H9 (cell line): ENCODE measurements around the gene BRSK2. TPM values are rescaled to one million over a fixed set of nuclear protein-coding genes. Genes with fewer than 3 reads are reported as not detected.

Experiments
- DNase-seq: peaks from one replicate; pipeline ENCODE4 v3.0.0-alpha.2; 2017
- H2AFZ ChIP-seq: one replicate; pipeline ENCODE4 v1.6.1; 2013; ENCODE audit warnings: mild to moderate bottlenecking, low read length, control low read depth, moderate library complexity
- H2AK5ac ChIP-seq: 2 replicates; pipeline ENCODE4 v1.6.1; 2013; ENCODE audit warnings: low read length, control low read depth, mixed read lengths; ENCODE audit not compliant: insufficient read length
- H2BK120ac ChIP-seq: one replicate; pipeline ENCODE4 v1.6.1; 2013; ENCODE audit warnings: low read depth, mild to moderate bottlenecking, low read length, control low read depth, inconsistent platforms; ENCODE audit not compliant: poor library complexity, severe bottlenecking
- H2BK12ac ChIP-seq: 2 replicates; pipeline ENCODE4 v1.6.1; 2013; ENCODE audit warnings: low read length, control low read depth, mixed read lengths, low read depth; ENCODE audit not compliant: insufficient read length
- H2BK15ac ChIP-seq: 2 replicates; pipeline ENCODE4 v1.6.1; 2013; ENCODE audit warnings: low read depth, low read length, control low read depth
- H2BK20ac ChIP-seq: one replicate; pipeline ENCODE4 v1.6.1; 2013; ENCODE audit warnings: low read depth, mild to moderate bottlenecking, low read length, control low read depth, inconsistent platforms; ENCODE audit not compliant: poor library complexity, severe bottlenecking
- H2BK5ac ChIP-seq: 2 replicates; pipeline ENCODE4 v1.6.1; 2013; ENCODE audit warnings: low read length, control low read depth, mixed read lengths; ENCODE audit not compliant: insufficient read length
- H3K14ac ChIP-seq: 2 replicates; pipeline ENCODE4 v1.6.1; 2013; ENCODE audit warnings: low read length, control low read depth; ENCODE audit not compliant: insufficient read depth
- H3K18ac ChIP-seq: 2 replicates; pipeline ENCODE4 v1.6.1; 2013; ENCODE audit warnings: low read depth, mild to moderate bottlenecking, mixed read lengths, low read length, control low read depth; ENCODE audit not compliant: insufficient read length
- H3K23ac ChIP-seq: 2 replicates; pipeline ENCODE4 v1.6.1; 2013; ENCODE audit warnings: low read length, control low read depth, mixed read lengths, low read depth; ENCODE audit not compliant: insufficient read length
- H3K23me2 ChIP-seq: 2 replicates; pipeline ENCODE4 v1.6.1; 2013; ENCODE audit warnings: low read depth, mild to moderate bottlenecking, mixed read lengths, low read length, control low read depth; ENCODE audit not compliant: insufficient read length, poor library complexity, severe bottlenecking
- H3K27ac ChIP-seq: 2 replicates; pipeline ENCODE4 v1.5.1; 2013; ENCODE audit warnings: low read length, control low read depth, mixed read lengths, low read depth; ENCODE audit not compliant: insufficient read length
- H3K27me3 ChIP-seq: 2 replicates; pipeline ENCODE4 v1.6.1; 2013; ENCODE audit warnings: low read length, control low read depth, inconsistent platforms; ENCODE audit not compliant: insufficient read depth
- H3K4ac ChIP-seq: 2 replicates; pipeline ENCODE4 v1.6.1; 2013; ENCODE audit warnings: low read depth, mild to moderate bottlenecking, control low read depth, inconsistent platforms, low read length, moderate library complexity
- H3K4me1 ChIP-seq: 2 replicates; pipeline ENCODE4 v1.6.1; 2013; ENCODE audit warnings: low read length, control low read depth, inconsistent platforms; ENCODE audit not compliant: insufficient read depth
- H3K4me2 ChIP-seq: 2 replicates; pipeline ENCODE4 v1.6.1; 2013; ENCODE audit warnings: low read length, control low read depth, mixed read lengths; ENCODE audit not compliant: insufficient read length, insufficient read depth
- H3K56ac ChIP-seq: 2 replicates; pipeline ENCODE4 v1.6.1; 2013; ENCODE audit warnings: low read depth, mild to moderate bottlenecking, mixed read lengths, low read length, control low read depth; ENCODE audit not compliant: insufficient read length
- H3K79me1 ChIP-seq: 2 replicates; pipeline ENCODE4 v1.6.1; 2013; ENCODE audit warnings: low read depth, mild to moderate bottlenecking, moderate library complexity, low read length, control low read depth, inconsistent platforms; ENCODE audit not compliant: insufficient read depth, poor library complexity, severe bottlenecking
- H3K79me2 ChIP-seq: 2 replicates; pipeline ENCODE4 v1.6.1; 2013; ENCODE audit warnings: low read length, control low read depth, inconsistent platforms; ENCODE audit not compliant: insufficient read depth
- H3K9ac ChIP-seq: 2 replicates; pipeline ENCODE4 v1.6.1; 2013; ENCODE audit warnings: low read length, control low read depth, mixed read lengths; ENCODE audit not compliant: insufficient read length; ENCODE audit errors: extremely low read depth
- H3K9me3 ChIP-seq: one replicate; pipeline ENCODE4 v1.6.1; 2013; ENCODE audit warnings: low read depth, low read length, inconsistent platforms; ENCODE audit not compliant: control insufficient read depth
- H3T11ph ChIP-seq: one replicate; pipeline ENCODE4 v1.6.1; 2013; ENCODE audit warnings: mild to moderate bottlenecking, low read length, control low read depth, inconsistent platforms
- H4K20me1 ChIP-seq: one replicate; pipeline ENCODE4 v1.6.1; 2013; ENCODE audit not compliant: control insufficient read depth, insufficient read length, insufficient read depth
- H4K5ac ChIP-seq: 2 replicates; pipeline ENCODE4 v1.6.1; 2013; ENCODE audit warnings: low read depth, mild to moderate bottlenecking, mixed read lengths, low read length, control low read depth; ENCODE audit not compliant: insufficient read length
- H4K8ac ChIP-seq: replicated peaks from 2 replicates; pipeline ENCODE4 v1.6.1; 2013; ENCODE audit warnings: low read length, control low read depth, mixed read lengths, low read depth; ENCODE audit not compliant: insufficient read length
- H4K91ac ChIP-seq: 2 replicates; pipeline ENCODE4 v1.6.1; 2013; ENCODE audit warnings: low read depth, mild to moderate bottlenecking, moderate library complexity, mixed read lengths, low read length, control low read depth; ENCODE audit not compliant: insufficient read length
- H3K27ac Mint-ChIP-seq, 3 experiments: 2 replicates in 2 of 3; 3 replicates in 1 of 3; pipeline ENCODE4 v1.8.0; 2020 to 2021; ENCODE audit warnings: mixed read lengths in 3 of 3, mild to moderate bottlenecking in 1 of 3, moderate library complexity in 1 of 3
- H3K27me3 Mint-ChIP-seq: 2 replicates; pipeline ENCODE4 v1.8.0; 2021; ENCODE audit warnings: low read depth, mild to moderate bottlenecking, moderate library complexity, mixed read lengths
- H3K36me3 Mint-ChIP-seq, 3 experiments: 2 replicates in 2 of 3; 3 replicates in 1 of 3; pipeline ENCODE4 v1.8.0; 2020 to 2021; ENCODE audit warnings: low read depth in 3 of 3, mixed read lengths in 3 of 3; ENCODE audit not compliant: insufficient read depth in 1 of 3
- H3K4me1 Mint-ChIP-seq, 2 experiments: 2 replicates each; pipeline ENCODE4 v1.8.0; 2020; ENCODE audit warnings: mixed read lengths in 2 of 2
- H3K4me3 Mint-ChIP-seq, 2 experiments: 2 replicates in 1 of 2; 3 replicates in 1 of 2; pipeline ENCODE4 v1.8.0; 2020 to 2021; ENCODE audit warnings: mild to moderate bottlenecking in 2 of 2, mixed read lengths in 2 of 2, moderate library complexity in 1 of 2
- H3K9me3 Mint-ChIP-seq, 2 experiments: 2 replicates in 1 of 2; 3 replicates in 1 of 2; pipeline ENCODE4 v1.8.0; 2020; ENCODE audit warnings: mild to moderate bottlenecking in 2 of 2, mixed read lengths in 2 of 2, moderate library complexity in 1 of 2
- WGBS: extraction: QIAGEN DNeasy Blood & Tissue Kit; methylation state at CpG from one replicate; pipeline ENCODE4 v1.1.7; 2013; ENCODE audit warnings: missing lambda C conversion rate, low lambda C conversion rate, mixed read lengths; ENCODE audit not compliant: insufficient read length; ENCODE audit errors: extremely low coverage; 5-methylcytosine and 5-hydroxymethylcytosine counted together
- total RNA-seq: library from RNA; stranded (reverse); gene quantifications from 2 replicates; pipeline ENCODE4 v1.2.1, GENCODE V29; 2021
- TF ChIP-seq, protein P1 (sequence below): fragments of 200-600 bp; sonication (generic); conservative IDR thresholded peaks from 3 replicates; pipeline ENCODE4 v1.8.0; 2021; ENCODE audit warnings: antibody characterized with exemption, mild to moderate bottlenecking

The BRSK2 gene
- total RNA-seq, 1 experiment from 2014 or later = 28.4 TPM

DNA sequence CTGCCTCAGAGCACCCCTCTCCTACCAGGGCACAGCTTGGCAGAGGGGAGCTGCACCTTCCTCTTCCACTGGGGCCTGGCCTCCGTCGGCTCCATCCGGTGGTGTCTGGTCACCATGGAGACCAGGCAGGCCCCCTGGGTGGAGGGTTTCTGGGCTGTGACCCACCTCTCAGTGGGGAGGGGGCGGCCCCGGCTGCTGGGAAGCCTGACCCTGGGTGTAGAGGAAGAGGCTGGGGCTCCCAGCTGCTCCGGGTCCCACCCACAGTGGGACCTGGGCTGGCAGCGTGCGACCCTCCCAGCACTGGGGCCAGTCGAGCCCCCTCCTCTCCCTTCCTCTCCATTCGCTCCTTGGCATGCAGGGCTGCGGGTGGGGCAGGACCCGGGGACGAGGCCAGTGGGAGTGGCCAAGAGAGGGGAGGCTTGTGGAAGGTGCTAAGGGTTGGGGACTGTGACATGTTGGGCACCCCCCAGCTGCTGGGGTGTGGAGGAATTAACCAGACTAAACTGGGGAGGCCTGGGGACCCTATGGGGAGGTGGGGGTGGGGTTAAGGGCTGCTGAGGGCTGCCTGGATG lies 46.8 kb downstream of the BRSK2 start:
- H3K27ac Mint-ChIP-seq = no peak overlapping the region
- Histone ChIP-seq H4K5ac (no peak overlapping the region), H3K23me2 (no peaks in the 10 kb centered on the region), H3K27me3 (no peaks in the 10 kb centered on the region), H3K23ac (no peak overlapping the region), H2AFZ (no peak overlapping the region), H3T11ph (no peak overlapping the region), H3K4ac (no peak overlapping the region), H2BK120ac (no peak overlapping the region), H3K9ac (no peak overlapping the region), H3K56ac (no peak overlapping the region), H2BK20ac (no peak overlapping the region), H3K4me1 (no peaks in the 10 kb centered on the region; the same call in 1 of the 2 replicates), H4K91ac (no peak overlapping the region), H3K14ac (no peak overlapping the region), H4K8ac (no peak overlapping the region), H2BK5ac (no peak overlapping the region), H3K27ac (no peak overlapping the region), H3K79me1 (no peaks in the 10 kb centered on the region), H3K79me2 (no peaks in the 10 kb centered on the region; the same call in 1 of the 2 replicates), H2AK5ac (no peak overlapping the region), H4K20me1 (no peaks in the 10 kb centered on the region), H3K9me3 (no peaks in the 10 kb centered on the region), H3K4me2 (no peak overlapping the region), H2BK12ac (no peak overlapping the region), H3K18ac (no peak overlapping the region), H2BK15ac (no peak overlapping the region)
- WGBS = no CpG with 5 or more reads among the region's 13 CpGs
- no peaks in the 10 kb centered on the region for H3K36me3 Mint-ChIP-seq
- H3K27me3 Mint-ChIP-seq = no peaks in the 10 kb centered on the region
- no peaks in the 10 kb centered on the region for H3K9me3 Mint-ChIP-seq
- no peak overlapping the region for H3K4me3 Mint-ChIP-seq
- no peaks in the 10 kb centered on the region for H3K4me1 Mint-ChIP-seq
- TF ChIP-seq, protein P1, sequence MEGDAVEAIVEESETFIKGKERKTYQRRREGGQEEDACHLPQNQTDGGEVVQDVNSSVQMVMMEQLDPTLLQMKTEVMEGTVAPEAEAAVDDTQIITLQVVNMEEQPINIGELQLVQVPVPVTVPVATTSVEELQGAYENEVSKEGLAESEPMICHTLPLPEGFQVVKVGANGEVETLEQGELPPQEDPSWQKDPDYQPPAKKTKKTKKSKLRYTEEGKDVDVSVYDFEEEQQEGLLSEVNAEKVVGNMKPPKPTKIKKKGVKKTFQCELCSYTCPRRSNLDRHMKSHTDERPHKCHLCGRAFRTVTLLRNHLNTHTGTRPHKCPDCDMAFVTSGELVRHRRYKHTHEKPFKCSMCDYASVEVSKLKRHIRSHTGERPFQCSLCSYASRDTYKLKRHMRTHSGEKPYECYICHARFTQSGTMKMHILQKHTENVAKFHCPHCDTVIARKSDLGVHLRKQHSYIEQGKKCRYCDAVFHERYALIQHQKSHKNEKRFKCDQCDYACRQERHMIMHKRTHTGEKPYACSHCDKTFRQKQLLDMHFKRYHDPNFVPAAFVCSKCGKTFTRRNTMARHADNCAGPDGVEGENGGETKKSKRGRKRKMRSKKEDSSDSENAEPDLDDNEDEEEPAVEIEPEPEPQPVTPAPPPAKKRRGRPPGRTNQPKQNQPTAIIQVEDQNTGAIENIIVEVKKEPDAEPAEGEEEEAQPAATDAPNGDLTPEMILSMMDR = no peak
- no peak for DNase-seq
